ENCODE data around the gene GNA12.

Gene GNA12

DNA sequence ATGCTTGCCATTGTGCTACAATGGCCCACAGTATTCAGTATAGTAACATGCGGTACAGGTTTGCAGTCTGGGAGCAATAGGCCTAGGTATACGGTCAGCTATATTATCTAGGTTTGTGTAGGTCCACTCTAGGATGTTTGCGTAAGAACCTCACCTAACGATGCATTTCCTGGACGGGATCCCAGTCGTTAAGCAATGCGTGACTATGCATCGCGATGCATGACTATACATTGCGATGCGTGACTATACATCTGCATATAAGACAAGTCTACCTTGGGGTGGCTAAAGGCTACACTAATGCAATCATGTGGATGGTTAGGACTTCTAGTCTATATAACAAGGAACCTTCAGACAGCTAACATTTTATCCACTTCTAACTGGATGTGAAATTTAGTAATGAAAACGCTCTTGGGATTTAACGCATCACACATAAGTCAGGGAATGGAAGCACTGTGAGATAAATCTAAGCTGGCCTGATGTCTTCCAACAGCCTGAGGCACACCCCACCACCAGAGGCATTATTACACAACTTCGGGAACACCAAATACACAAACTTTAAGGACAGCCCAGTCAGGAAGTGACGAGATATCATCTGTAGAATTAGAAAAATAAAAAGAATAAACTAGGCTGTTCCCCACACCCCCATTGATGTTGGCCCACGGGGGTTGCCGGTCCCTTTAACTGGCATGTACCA is 9.2 kb downstream of the GNA12 start:
- DNase-seq = no peak

DNA sequence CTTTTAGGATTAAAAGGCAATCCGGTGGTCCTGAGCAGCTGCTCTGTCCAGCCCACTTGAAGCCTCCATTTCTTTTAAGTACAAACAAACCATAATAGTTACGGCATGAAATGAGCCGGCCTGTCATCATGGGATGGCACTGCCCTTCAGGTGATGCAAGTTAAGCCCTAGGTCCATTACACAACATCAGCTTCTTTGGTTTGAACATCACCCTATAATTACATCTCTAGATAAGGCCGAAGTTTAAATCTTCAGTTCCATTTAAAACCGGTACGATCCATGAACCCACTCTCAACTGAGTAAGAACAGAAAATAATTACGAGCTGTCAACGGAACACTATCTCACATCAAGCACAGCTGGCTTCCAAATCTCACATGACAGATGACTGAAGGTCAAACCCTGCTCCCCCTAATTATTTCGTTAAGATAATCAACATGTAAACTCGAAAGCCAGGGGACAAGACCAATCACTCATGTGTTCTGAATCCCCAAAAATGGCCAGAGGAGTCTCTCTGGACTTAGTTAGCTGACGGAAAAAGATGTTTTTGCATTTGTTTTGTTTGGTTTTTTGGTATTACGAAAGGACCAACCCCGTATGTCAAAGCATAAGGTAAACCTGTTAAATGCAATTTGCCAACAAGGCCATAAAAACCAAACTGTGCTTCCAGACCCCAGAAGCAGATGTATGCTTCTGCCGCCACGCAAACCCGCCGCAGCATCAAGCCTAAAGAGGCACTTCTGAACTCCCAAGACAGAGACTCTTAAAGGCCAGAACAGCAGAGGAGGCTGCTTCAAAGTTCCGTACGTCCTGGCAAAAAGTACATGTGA is 10.8 kb downstream of the GNA12 start:
- no peak for DNase-seq

DNA sequence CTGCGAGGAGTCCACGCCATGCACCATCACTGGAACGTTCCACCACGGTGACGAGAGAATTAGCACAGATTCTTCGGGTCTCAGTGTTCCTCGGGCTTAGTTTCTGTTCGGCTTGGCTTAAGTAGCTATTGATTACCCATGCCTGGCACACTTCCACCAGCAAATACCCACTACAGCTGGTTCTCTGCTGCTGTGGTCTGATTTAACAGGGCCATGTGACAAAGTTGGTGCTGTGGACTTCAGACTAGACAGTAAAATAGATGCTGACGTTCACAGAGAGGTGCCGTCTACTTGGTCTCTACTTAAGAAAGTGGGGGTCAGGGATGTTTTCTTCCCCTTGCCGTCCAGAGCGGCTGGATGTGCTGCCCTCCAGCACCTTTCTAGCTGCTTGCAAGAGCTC is 11.6 kb downstream of the GNA12 start:
- DNase-seq = no peak

DNA sequence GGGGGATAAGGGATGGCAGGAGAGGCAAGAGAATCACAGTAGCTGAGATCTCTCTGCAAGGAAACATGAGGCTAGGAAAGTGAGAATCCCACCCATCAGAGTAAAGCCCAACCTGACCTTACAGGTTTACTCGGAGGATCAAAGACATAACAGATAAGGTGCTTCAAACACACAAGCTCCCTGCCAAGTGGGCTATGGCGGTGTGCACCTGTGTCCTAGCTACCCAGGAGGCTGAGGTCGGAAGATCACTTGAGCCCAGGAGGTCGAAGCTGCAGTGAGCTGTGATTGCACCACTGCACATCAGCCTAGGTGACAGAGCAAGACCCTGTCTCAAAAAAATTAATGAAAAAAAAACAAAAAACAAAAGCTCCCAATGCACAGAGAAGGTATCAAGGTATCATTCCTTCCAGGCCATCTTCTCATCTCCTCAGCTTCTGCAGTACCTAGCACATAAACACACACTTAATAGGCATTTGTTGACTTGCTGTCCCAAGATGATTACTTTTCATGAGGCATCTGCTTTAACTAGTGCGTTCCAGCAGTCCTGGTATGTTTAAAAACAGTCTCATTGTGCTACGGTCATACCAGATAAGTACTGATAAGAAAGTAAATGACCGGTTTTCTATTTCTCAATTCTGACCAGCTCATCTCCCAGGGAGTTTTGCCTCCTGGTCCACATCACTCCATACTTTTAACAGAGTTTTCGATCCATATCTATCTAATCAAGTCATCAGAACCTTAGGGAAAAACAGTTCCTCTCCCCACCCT is 13.3 kb downstream of the GNA12 start:
- no peak for DNase-seq

DNA sequence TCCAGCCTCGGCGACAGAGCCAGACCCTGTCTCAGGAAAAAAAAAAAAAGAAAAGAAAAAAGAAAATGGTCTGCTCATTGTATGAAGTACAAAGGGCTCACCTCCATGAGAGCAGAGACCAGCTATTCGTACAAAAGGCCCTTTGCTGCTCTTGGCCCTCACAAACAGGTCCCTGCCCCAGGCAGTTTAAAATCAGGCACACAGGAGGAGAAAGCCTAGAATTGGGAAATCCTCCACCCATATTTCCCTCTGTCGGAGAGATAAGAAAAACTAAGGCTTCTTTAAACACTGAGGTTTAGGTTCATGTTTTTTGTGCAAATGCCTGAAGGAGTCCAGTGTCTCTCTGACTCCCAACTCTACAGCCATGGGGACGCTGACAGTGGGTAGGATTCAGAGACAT is 15.1 kb downstream of the GNA12 start:
- DNase-seq = no peak

DNA sequence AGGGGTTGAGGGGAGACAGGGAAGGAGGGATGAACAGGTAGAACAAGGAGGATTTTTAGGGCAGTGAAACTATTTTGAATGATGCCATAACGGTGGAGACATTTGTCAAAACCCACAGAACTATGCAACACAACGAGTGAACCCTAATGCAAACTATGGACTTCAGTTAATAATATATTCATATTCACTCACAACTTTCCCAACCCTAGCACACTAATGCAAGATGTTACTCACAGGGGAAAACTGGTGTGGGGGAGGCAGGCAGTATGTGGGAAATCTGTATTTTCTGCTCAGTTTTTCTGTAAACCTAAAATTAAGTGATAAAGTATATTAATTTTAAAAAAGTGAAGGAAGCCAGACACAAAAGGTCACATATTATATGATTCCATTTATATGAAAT is 17.3 kb downstream of the GNA12 start:
- no peak for DNase-seq

DNA sequence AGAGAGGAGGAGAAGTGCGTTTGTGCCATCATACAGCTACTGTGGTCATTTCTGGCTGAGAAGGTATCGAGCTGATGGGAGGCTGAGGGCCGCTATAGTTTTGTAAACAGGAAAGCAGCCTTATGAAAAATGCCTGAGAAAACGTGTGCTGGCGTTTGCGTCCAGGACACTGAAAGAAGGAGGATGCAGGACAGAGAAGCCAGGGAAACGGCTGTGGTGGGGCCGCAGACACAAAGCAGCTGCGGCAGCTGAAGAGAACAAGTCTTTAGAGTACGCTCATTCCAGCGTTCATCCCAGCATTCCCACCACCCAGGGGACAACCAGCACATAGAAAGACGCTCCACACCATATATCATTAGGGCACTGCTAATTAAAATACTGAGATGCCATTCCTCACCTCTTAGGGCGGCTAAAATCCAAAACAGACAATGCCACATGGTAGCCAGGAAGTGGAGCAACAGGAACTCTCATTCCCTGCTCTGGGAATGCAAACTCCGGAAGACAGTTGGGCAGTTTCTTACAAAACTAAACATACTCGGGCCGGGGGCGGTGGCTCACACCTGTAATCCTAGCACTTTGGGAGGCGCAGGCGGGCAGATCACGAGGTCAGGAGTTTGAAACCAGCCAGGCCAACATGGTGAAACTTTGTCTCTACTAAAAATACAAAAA is 18.4 kb downstream of the GNA12 start:
- DNase-seq = no peak

DNA sequence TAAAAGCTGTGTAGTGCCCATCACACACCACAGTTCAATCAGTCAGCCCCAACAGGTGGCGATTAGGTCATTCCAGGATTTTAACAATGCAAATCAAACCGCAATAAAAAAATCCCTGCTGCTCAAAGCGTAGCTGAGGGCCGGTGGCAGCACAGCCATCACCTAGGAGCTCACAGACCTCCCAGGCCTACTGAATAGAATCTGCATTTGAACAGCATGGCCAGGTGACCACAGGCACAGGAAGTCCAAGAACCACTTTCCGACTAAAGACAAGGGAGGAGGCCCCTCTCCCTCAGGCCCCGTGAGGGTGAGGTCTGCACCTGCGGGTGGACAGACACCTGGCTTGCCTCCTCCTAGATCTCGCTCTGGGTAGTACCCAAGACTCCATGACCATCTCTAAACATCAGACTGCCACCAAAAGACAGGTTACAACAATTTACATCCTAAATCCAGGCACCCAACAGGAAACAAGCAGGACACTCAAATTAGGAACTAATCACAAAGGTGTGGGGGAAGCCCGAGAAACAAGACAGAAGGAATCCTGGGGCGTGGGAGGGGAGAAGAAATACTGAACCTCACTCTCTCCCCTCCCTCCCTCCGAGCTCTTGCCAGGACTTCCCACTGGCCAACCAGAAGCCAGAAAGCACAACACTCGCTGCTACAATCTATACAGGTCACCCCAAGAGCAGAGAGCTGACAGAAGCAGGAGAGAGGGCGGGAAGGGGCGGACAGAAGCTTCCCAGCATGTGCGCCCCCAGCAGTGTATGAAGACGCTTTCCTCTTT is 19.2 kb downstream of the GNA12 start:
- DNase-seq = no peak

DNA sequence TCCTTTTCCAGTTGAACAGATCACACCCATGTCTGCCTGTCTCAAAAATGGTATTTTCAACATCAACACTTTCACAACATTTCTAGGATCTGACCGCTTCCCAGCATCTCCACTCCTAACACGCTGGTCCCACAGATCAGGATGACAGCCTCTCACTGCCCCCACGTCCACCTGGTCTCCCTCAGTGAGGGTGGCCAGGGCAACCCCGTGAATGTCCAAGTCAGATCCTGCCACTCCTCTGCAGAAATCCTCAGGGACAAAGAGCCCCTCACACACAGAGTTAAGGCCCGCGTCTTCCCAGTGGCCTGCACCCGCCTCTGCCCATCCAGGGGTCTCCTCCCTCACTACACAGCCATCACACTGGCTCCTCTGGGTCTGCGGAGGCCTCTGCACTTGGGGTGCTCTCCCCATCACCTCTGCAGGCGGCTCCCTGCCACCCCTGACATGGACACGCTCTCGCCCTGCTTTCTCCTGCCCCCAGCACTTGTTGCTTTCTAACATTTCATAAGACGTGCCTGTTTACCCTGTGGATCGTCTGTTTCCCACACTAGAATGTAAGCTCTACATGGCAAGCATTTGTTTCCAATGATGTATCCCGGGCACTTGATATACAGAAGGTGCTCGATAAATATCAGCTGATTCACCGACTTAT is 20.0 kb downstream of the GNA12 start:
- no peak for DNase-seq

DNA sequence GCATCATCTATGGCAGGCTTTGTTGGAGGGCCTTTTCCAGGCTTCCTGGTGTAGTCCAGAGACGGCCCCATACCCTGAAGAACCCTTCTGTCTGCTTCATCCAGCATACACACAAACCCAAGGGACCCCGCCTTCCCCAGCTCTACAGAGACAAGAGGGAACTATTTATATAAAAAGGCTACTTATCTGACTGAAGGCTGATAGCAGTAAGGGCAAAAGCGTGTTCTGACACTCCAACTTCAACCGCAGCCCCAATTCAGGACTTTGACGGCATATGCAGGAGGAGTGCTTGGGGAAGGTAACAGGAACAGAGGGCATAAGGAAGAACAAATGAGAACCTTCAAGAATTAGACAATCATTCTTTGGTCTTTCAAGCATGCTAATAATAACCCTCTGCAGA is 21.0 kb downstream of the GNA12 start:
- DNase-seq = no peak

DNA sequence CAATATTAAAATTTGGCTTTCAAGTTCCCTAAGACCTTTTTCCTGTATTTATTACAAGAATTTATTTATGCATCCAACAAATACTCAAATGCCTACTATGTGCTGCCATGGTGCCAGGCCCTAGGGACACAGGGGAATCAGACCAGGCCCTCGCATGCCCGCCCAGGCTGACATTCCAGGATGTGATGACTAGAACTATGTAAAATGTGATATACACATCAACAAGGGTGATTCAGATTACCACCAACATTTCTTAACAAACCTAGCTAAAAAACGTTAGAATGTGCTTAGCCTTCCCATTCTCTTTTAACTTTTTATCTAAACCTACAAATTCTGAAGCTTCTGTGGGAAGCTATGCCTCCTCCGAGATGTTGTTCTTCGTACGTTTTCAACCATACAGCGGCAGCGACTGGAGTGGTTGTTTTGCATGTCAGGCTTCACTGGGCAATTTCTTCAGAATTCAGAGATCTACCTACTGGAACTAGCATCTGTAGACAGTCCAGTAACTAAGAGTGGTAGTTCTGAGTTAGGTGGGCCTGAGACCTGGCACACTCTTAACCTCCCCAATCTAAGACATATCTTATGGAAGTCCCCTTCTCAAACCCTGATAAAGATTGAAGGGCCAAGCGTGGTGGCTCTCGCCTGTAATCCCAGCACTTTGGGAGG is 22.1 kb downstream of the GNA12 start:
- no peak for DNase-seq

DNA sequence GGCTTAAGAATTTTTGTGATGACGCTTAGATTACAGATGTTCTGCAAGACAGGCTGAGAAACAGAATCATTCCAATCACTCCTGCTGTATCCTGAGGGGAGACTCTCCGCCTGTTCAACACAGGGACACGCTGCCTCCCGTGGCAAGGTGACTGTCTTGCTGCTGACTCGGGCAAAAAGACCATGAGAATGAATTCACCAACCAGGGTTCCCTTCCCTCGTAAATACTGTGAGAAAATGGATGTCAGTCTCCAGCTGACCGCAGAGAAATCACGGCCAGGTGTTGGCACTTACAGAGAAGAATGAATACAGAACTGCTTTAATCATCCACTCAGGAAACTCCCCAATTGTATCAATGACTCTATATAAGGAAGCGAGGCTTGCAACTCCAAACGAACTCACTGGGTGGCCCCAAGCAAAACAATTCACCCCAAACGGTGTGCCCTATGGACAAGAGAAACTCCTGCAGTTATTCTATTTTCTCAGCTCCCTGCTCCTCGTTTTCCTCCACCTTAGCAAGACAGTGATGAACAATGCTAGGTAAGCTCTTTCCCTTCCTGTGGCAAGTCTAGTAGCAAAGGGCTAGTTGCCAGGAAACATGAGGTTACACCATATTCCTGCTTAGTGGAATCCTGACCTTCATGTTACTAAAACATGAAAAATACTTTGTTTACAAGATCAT is 22.8 kb downstream of the GNA12 start:
- no peak for DNase-seq

DNA sequence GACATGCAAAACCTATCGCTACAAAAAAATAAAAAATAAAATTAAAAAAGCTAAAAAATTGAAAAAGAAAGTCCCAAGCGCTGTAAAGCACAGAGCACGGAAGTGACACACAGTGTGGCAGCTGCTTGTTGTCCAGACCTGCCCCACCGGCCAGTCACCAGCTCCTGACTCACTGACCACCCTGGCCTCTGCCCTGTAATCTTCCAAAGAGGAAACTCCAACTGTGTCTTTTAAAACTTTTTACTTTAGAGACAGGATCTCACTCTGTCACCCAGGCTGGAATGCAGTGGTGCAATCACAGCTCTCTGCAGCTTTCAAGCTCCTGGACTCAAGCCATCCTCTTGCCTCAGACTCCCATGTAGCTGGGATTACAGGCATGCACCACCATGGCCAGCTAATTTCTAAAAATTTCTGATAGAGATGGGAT is 23.6 kb downstream of the GNA12 start:
- DNase-seq = no peak

DNA sequence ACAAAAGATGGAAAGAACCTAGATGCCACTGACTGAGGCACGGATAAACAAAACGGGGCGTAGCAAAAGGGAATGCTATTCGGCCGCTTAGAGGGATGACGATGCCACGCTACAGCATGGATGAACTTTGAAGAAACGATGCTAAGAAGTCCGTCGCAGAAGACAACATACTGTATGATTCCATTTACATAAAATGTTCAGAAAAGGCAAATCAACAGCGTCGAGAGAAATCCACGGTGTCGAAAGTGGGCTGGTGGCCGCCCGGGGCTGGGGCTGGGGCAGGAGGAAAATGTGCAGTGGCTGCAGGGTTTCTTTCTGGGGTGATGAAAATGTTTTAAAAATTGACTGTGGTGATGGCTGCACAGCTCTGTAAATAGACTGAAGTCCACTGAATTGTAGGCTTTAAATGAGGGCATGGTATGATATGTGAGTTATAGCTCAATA is 24.1 kb downstream of the GNA12 start:
- DNase-seq = no peak

DNA sequence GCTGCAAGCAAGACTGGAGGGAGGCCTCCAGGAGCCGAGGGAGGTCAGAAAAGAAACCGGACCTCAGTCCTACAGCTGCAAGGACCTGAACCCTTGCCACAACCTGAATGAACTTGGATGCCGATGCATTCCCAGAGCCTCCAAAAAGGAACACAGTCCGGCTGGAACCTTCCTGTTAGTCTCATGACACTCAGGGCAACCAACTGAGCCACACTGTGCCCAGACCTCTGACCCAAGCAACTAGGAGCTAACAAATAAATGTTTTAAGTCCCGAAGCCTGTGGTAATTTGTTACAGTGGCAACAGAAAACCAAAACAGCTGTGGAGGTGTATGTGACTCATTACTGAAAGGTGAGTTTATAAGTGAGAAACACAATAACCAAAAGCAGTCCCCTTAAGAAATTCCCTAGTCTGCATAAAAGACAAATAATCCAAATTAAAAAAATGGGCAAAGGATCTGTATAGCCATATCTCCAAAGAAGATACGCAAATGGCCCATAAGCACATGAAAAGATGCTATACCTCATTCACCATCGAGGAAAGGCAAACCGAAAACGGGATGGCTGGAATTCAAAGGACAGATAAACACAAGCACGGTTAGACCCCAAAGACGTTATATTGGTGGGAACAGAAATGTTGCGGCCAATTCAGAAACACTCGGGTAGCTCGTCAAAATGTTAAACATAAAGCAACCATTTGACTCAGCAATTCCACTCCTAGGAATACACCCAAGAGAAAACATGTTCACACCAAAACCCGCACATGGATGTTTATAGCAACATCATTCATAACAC is 24.8 kb downstream of the GNA12 start:
- no peak for DNase-seq

DNA sequence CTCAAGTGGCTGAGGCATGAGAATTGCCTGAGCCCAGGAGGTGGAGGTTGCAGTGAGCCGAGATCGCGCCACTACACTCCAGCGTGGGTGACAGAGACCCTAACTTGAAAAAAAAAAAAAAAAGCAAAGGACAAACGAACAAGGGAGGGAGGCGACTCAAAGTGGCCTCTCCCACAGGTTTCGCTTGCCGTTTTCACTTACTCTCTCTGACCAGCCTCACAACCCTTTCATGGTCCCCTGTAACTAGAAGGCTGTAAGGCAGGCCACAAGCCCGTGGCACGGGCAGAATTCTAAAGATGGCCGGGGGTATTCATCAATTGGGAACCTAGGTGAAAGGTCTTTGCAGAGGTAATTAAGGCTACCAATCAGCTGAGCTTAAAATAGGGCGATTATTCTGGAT is 25.5 kb downstream of the GNA12 start:
- DNase-seq = no peak

DNA sequence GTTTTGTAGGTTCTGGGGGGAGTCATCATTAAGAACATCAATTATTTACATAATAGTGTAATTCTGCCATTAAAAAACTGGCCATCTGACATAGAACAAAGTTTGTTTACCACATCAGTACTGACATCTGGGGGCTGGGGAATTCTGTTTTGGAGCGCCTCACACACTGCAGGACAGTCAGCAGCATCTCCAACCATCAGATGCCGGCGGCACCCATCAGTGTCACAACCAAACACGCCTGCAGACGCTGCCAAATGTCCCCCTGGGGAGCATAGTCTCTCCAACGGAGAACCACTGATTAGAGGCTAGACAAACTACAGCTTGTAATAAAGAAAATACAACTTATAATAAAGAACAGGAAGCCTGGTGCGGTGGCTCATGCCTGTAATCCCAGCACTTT is 26.0 kb downstream of the GNA12 start:
- no peak for DNase-seq

DNA sequence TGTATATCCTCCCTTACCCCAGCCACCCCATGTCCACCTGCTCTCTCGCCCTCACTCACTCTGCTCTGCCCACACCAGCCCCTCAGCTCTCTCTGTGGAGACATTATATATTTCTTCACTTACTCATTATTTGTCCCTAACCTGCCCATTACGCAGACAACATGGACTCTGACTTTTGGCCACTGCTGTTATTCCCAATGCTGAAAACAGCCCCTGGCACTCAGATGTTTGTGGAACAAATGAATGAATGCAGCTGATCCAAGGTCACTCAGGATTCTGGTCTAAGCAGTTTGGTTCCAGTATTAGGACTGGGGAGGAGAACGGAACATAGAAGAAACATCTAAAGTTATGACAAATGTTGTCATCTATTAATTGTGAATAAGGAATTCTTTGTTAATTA is 26.7 kb downstream of the GNA12 start:
- DNase-seq = no peak

DNA sequence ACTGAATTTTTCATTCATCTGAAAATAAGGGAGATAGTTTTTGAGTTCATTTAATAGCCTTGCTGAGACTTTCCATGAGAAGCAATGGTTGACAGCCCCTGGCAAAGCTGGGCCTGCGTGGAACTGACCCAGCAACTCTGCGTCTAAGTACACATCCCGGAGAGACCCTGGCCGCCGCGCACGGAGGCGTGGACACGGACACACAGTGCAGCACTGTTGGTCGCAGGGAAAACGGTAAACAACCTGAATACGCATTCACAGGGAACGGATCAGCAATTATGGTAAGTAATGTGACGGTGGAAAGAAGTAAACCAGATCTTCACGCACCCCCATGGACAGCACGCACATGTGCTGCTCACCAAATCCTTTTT is 28.2 kb downstream of the GNA12 start:
- no peak for DNase-seq

All from stimulated activated CD4-positive, alpha-beta T cell treated with anti-CD3 and anti-CD28 coated beads, Interleukin-15, amount 100 ng/mL, for 24 hours (primary cell).